Left lobe of liver (tissue), 2 donors: ENCODE data around the gene TEAD1. TPM values are rescaled to one million over a fixed set of nuclear protein-coding genes. Genes with fewer than 3 reads are reported as not detected.
A peak's percentile ranks its signal among the peaks of the same experiment; 100 is the strongest.

Experiments used
- ATAC-seq: fragments of 200-7000 bp; cut with Tn5 transposase; one replicate; pipeline ENCODE4 v1.9.1; 2020; ENCODE audit warnings: mild to moderate bottlenecking, moderate library complexity
- DNase-seq: peaks from one replicate; pipeline ENCODE4 v3.0.0-alpha.2; 2020; ENCODE audit warnings: low spot score
- total RNA-seq: library from RNA; stranded (reverse); gene quantifications from one replicate; pipeline ENCODE4 v1.2.1, GENCODE V29; 2021
- donor health status: DM: no; HTN: no; CAD: no; lungs with moderate emphysema.
- donor health status: DM: no; HTN: yes; CAD: no.

Gene TEAD1
- total RNA-seq, 1 donor from 2014 or later = 29.6 TPM

DNA sequence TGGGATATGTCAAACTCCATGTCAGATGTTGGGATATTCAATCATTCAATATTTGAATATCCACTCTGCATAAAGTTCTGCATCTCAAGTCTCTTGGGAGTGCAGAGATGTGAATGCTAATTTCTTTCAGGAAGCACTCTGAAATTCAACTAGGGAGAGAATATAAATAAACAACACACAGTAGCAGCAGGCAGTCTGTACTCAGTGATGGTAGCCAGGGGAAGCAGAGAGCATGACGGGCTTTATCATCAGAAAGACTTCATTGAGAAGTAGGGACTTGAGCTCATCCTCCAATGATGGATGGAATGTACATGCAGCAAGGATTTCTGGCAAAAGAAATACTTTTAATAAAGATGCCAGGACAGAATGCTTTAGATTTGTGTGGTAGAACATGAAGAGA, 9.8 kb upstream of the TEAD1 start:
- ATAC-seq = no peak

GRCh38 chr11:12666915-12667314, 7.3 kb upstream of the TEAD1 start:
- ATAC-seq (no peak), DNase-seq (no peak)

More for the DNA sequence above, 9.8 kb upstream of the TEAD1 start:
- DNase-seq = no peak

DNA sequence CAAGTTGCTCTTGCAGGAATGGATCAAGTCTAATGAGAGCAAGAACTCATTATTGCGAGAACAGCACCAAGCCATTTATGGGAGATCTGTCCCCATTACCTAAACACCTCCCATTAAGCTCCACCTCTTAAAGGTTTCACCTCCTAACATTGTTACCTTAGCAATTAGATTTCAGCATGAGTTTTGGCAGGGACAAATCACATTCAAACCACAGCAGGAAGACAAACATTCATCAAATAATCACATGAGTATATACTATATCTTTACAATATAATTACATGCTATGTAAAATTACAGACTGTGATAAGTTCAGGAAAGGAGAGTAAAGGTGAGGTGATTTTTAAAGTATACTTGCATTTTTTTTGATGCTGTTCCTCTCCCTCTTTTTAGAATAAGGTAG, 6.6 kb upstream of the TEAD1 start:
- DNase-seq (no peak), ATAC-seq (no peak)

GRCh38 chr11:12668166-12668565, 6.1 kb upstream of the TEAD1 start:
- ATAC-seq (no peak), DNase-seq (no peak)

DNA sequence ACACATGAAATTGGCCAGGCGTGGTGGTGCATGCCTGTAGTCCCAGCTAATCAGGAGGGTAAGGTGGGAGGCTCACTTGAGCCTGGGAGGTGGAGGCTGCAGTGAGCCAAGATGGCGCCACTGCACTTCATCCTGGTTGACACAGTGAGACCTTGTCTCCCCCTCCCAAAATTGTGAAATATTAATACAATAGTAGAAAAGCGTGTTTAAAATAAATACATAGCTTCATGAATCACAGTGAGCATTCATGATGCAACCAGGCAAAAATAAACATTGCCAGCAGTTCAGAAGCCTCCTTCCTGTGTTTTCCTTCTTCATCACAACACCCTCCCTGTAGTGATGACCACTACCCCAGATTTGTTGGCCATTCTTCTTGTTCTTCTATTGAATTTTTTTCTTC, 4.3 kb upstream of the TEAD1 start:
- no peak for DNase-seq
- ATAC-seq = no peak

DNA sequence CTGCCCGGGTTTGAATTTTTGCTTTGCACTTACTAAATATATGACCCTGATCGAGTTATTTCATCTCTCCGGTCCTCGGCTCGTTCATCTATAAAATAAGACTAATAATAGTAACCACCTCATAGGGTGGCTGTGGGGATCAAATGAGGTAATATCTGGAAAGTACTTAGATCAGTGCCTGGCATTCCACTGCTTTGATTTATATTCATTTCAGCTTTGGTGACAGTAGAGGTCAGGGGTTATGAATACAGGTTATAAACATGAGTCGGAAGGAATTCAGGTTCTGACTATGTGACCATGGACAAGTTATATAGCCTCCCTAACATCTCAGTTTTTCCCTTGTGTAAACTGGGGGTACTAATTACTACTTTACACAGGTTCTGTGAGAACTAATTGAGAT, 2.9 kb upstream of the TEAD1 start:
- DNase-seq (no peak), ATAC-seq (no peak)

DNA sequence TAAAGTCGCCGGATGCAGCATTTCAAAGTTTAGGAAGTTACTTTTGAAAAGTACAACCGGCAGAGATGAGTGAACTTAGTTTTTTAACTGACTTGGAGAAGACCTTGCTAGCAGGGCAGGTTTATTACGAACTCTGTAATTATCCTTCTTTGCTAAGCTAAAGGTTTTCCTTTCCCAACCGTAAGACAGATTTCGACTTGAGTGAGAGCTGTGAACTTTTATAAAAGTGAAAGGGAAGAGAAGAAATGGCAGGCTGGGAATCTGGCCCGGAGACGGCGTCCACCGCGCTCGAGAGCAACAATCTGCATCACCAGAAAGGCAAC, 659 bp upstream of the TEAD1 start:
- ATAC-seq = no peak
- DNase-seq = no peak

DNA sequence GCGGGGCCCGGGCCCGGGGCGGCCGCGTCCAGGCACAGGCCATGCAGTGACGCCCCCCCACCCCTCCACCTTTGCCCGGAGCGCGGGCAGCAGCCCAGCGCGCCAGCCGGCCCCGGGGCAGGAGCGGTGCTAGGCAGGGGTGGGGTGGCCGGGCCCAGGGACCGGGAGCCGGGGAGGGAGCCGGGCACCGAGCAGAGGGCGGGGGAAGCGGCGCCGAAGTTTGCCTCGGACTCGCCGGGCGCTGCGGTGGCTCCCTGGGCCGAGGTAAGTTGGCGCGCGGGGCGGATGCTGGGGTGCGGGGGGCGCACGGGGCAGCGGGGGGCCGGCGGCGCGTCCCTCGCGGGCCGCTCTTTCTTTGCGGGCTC, 332 bp downstream of the TEAD1 start:
- peak; percentile 54 for ATAC-seq

GRCh38 chr11:12674936-12675696, 895 bp downstream of the TEAD1 start:
- no peak for DNase-seq
- peak; percentile 9 for ATAC-seq

More for the DNA sequence above, 332 bp downstream of the TEAD1 start:
- DNase-seq = no peak

- ATAC-seq (no peak), DNase-seq (no peak)
These were observed 1.9 kb downstream of the TEAD1 start for GRCh38 chr11:12675951-12676711.

DNA sequence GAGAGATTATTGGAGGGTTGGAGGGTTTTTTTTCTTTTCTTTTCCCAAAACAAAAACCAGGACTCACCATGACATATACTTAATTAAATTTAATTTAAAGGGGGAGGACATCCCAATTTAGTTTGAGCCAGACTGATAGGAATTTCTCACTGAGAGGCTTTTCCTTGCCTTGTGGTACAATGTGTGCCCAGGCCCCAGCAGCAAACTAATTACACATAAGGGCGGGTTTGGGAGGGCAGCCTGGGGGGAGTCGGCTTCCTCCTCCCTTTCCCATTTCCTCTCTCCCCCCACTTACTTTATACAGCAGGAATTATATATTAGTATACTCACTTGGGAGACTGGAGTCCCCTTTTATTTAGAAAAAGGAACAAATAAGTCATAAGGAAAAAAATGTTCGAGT, 2.9 kb downstream of the TEAD1 start:
- ATAC-seq (no peak), DNase-seq (no peak)

DNA sequence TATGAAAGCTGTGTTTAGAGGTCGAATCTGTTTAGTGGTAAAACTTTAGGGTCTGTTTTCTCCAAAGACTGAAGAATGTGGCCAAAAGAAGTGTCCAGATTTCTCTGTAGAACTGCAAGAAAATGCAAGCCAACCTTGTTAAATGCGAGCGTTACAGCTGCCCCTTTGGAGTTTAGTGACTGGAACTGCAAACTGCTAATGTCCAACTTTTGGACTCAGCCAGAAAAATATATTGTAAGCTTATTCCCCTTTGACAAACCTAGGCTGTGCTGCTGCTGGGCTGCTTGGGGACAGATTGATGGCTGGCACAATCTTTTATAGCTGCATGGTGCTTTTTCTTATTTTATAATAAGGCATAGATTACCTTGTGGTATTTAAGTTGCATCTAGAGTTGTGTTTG, 3.9 kb downstream of the TEAD1 start:
- no peak for ATAC-seq
- DNase-seq = no peak

GRCh38 chr11:12678991-12679390, 4.8 kb downstream of the TEAD1 start:
- ATAC-seq (no peak), DNase-seq (no peak)

DNA sequence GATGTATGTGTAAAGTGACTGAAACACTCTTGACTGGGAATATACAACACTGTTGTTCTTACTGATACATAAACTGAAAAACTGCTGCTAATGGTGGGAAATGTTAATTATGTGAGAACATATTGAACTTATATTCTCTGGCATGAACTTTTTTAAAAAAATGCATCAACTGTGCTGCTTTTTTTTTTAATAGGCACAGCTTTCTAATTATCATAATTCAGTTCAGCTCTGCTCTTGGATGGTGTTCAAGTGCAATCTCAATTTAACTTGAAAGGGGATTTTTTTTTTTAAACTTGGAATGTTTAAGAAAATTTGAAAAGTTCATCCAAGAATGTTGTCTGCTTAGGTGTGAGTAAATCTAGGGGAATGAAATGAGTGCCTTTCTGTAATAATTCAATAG, 5.2 kb downstream of the TEAD1 start:
- no peak for DNase-seq
- ATAC-seq = no peak

DNA sequence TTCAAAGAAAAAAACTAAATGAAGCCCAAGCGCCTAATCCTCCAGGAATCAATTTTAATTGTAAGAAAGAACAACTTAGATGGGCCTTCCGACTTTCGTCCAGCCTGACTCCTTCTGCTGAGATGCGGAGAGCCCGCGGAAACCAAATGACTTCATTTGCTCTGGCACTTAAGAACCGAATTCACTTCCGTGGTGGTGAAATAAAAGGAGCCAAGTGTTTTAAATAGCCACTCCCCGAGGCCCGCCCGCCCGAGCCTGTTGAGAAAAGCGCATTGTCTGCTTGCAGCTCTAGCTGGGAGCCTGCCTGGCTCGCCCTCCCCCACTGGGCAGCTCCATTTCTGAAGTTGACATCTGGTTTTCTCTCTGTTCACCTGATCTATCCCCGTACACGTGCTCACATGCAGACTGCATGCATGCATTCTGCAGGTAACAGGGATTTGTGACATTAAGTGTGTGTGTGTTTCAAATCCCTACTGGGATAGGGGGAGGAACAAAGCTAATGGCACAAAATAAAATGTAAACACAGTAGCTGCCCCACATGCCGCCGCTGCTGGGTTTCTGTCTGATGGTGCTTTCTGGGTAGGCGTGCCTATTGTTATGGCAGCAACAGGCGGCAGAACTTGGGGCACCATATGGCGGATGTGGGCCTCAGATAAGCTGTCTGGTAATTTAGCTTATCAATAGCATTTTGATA, 6.2 kb downstream of the TEAD1 start:
- DNase-seq (no peak), ATAC-seq (no peak)

- DNase-seq = no peak
- no peak for ATAC-seq
These were observed 6.7 kb downstream of the TEAD1 start for GRCh38 chr11:12680940-12681258.

DNA sequence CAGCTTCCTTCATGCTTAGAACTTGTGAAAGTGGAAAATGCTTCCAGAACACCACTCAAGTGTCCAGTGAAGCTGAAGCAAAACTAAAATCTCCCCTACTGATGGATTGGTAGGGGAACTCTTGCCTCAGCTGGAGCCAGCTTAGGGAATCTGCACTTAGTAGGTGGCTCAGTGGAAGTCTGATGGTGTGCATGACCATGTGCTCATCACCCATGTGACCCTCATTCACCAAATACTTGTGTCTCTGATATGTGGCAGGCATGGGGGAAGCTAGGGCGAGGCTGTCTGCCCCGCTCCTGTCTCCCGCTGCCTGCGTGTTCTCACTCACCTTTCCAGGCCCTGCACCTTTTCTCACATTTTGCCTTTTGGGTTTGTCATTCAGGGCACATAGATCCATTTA, 7.2 kb downstream of the TEAD1 start:
- DNase-seq (no peak), ATAC-seq (no peak)

DNA sequence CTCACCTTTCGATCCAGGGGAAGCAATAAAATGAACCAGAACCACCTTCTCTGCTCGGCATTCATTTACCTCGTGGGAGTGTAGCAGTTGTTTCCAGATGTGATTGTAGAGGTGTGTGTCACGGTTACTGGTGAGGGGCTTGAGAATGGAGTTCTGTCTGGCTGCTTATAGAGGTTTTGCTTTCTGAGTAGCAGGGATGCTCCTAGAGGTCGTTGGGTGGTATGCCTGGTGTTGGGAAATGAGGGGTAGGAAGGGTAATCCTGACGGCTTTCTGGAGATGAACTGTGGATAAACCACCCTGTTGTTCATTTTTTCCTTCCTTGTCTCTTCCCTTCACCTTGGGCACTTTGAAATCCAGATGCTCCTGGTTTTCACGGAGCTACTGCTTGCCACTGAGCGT, 8.1 kb downstream of the TEAD1 start:
- peak; percentile 9 for ATAC-seq
- DNase-seq = no peak

DNA sequence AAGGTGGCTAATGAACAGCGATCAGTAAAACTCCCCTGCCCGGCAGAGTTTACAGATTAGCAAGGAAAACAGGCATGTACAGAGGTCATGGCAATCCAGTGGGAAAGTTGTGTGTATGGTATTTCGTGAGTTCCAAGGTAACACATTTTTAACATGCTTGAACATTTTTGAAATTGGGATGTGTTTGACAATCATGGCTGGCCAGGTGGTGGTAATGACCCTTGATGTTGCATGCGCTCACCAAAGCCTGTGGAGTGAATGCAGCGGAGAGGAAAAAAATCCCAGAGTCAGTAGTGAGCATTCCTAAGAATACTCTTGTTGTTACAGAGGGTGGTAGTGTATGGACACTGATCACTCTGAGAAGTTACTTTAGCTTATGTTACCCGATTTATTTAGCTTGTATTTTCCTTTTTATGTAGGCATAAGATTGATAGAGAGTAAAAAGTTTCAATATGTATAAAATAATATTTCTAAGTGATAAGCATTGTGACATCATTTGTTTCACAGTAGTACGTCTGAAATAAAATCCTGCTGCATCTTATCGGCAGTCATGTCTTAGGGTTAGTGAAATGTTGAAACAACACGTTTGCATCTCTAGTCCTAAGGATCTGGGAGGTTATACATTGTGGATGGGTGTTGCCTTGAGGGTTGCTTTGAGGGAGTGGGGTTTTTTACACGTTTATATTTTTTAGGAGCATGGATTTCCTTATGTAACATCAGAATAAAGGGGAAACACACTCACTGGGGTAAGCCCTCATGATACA, 8.7 kb downstream of the TEAD1 start:
- ATAC-seq (peak; percentile 36), DNase-seq (no peak)

DNA sequence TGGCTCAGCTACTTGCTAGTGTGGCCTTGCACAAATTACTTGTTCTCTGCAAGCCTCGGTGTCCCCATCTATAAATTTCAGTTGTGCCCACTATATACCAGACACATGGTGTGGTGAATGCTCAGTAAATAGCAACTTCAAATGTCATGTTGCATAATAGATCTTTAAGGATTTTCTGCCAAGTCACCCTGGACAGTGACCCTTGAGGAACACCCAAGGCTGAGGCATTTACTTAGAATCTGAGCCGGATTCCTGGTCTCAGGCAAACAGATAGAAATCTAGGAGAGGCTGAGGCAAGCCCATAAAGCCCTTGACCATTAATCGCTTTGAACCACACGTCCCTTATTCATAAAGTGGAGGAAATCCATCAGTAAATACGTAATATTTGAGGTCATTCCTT, 9.7 kb downstream of the TEAD1 start:
- DNase-seq (no peak), ATAC-seq (no peak)

DNA sequence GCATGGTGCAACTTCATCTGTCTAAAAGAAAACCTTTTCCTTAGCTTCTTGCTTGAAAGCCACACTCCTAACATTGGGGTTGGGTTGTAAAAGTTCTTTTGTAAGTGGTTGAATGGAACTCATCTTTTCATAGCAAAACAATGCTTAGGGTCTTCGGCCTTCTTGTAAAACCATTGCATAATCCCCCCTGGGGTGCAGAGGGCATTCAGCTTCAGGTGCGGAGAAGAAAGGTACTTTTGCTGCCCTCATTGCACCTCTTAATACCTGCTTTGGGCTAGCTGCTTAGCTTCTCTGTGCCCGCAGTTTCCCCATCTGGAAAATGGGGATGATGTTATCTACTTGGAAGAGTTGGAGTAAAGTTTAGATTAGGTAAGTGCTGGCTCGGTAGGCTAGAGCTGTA, 10.1 kb downstream of the TEAD1 start:
- DNase-seq = no peak
- peak; percentile 37 for ATAC-seq

GRCh38 chr11:12684816-12685215, 10.6 kb downstream of the TEAD1 start:
- no peak for ATAC-seq
- DNase-seq = no peak
